Ishikawa (cell line): ENCODE measurements around the gene MAPK4.

Experiments
- CEBPB ChIP-seq: IDR thresholded peaks from 2 replicates; pipeline ENCODE4 v1.6.1; 2012
- CREB1 ChIP-seq: IDR thresholded peaks from 2 replicates; pipeline ENCODE4 v1.6.1; 2012; ENCODE audit warnings: low read depth
- EGR1 ChIP-seq: IDR thresholded peaks from 2 replicates; pipeline ENCODE4 v1.6.1; 2012
- EP300 ChIP-seq: IDR thresholded peaks from 2 replicates; pipeline ENCODE4 v1.6.1; 2012; ENCODE audit warnings: borderline replicate concordance
- FOXM1 ChIP-seq: IDR thresholded peaks from 2 replicates; pipeline ENCODE4 v1.6.1; 2012; ENCODE audit warnings: low read depth, borderline replicate concordance
- NFIC ChIP-seq: IDR thresholded peaks from 2 replicates; pipeline ENCODE4 v1.6.1; 2012
- RAD21 ChIP-seq: IDR thresholded peaks from 2 replicates; pipeline ENCODE4 v1.6.1; 2012; ENCODE audit warnings: low read depth
- REST ChIP-seq: IDR thresholded peaks from 2 replicates; pipeline ENCODE4 v1.6.1; 2012; ENCODE audit warnings: low read depth, mild to moderate bottlenecking
- TAF1 ChIP-seq: IDR thresholded peaks from 2 replicates; pipeline ENCODE4 v1.6.1; 2012; ENCODE audit warnings: low read depth, mild to moderate bottlenecking
- TCF12 ChIP-seq: IDR thresholded peaks from 2 replicates; pipeline ENCODE4 v1.6.1; 2012; ENCODE audit warnings: low read depth
- TEAD4 ChIP-seq: IDR thresholded peaks from 2 replicates; pipeline ENCODE4 v1.6.1; 2012
- YY1 ChIP-seq: IDR thresholded peaks from 2 replicates; pipeline ENCODE4 v1.6.1; 2012; ENCODE audit warnings: low read depth
- ZBTB7A ChIP-seq: IDR thresholded peaks from 2 replicates; pipeline ENCODE4 v1.6.1; 2012; ENCODE audit warnings: low read depth
- TF ChIP-seq, protein P1 (sequence below): IDR thresholded peaks from 2 replicates; pipeline ENCODE4 v1.6.1; 2012
- TF ChIP-seq, protein P2 (sequence below): IDR thresholded peaks from 2 replicates; pipeline ENCODE4 v1.6.1; 2012

The MAPK4 gene

GRCh38 chr18:50627594-50628532, 68.0 kb downstream of the MAPK4 start:
- TF ChIP-seq CEBPB (no peak), YY1 (no peak), TEAD4 (no peak), EP300 (no peak), EGR1 (no peak), TCF12 (no peak), NFIC (no peak), REST (no peak), FOXM1 (no peak), RAD21 (no peak), ZBTB7A (no peak), CREB1 (no peak), TAF1 (no peak)
- TF ChIP-seq, protein P1, sequence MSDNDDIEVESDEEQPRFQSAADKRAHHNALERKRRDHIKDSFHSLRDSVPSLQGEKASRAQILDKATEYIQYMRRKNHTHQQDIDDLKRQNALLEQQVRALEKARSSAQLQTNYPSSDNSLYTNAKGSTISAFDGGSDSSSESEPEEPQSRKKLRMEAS: no peak
- TF ChIP-seq, protein P2, sequence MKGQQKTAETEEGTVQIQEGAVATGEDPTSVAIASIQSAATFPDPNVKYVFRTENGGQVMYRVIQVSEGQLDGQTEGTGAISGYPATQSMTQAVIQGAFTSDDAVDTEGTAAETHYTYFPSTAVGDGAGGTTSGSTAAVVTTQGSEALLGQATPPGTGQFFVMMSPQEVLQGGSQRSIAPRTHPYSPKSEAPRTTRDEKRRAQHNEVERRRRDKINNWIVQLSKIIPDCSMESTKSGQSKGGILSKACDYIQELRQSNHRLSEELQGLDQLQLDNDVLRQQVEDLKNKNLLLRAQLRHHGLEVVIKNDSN: no peak

DNA sequence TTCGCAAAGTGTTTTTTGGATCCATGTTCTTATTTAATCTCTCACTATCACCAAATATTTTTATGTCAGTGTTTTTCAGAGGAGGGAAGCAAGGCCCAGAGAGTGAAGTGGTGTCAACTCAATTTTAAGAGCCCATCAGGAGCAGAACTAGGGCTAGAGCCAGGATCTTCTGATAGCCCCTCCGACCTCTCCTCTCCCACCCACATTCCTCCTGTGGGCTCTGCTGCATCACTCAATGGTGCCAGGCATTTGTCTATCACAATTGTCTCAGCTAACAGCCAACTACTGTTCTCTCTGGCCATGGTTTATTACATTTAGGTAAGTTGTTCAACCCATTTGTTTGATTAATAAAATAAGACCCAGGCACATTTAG, 68.6 kb downstream of the MAPK4 start:
- TF ChIP-seq FOXM1: no peak
- no peak for TF ChIP-seq TAF1
- TF ChIP-seq CREB1: no peak
- TF ChIP-seq NFIC: no peak
- no peak for TF ChIP-seq RAD21
- TF ChIP-seq CEBPB: no peak
- TF ChIP-seq ZBTB7A: no peak

GRCh38 chr18:50629148-50629631, 69.3 kb downstream of the MAPK4 start:
- no peak for TF ChIP-seq YY1
- TF ChIP-seq, protein P2: no peak
- no peak for TF ChIP-seq TCF12
- TF ChIP-seq REST: no peak
- TF ChIP-seq RAD21: no peak
- no peak for TF ChIP-seq CREB1
- TF ChIP-seq NFIC: no peak

GRCh38 chr18:50630895-50631294, 71.0 kb downstream of the MAPK4 start:
- TF ChIP-seq FOXM1 (no peak), CEBPB (no peak), TEAD4 (no peak), NFIC (no peak), RAD21 (no peak), TCF12 (no peak), YY1 (no peak), EP300 (no peak), TAF1 (no peak)
- TF ChIP-seq, protein P1: no peak

- TF ChIP-seq, protein P1: no peak
These were observed 73.1 kb downstream of the MAPK4 start for GRCh38 chr18:50632895-50633515.

DNA sequence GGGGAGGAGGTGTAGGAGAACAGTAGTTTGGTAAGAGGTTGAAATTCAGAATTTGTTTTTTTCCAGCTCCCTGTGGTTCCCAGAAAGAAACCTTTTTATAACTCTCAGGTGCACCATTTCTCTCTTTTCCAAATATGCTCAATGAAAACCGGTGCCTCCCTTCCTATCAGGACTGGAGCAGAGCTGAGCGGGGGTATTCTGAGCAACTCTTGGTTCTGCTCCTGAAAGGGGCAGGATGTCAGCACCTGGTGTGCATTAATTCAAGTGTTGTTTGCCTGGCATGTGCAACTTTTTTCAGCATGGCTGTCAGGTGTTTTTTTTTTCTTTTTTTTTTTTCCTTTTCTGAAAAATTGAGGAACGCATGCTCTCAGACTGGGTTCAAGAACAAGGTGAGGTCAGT, 74.1 kb downstream of the MAPK4 start:
- TF ChIP-seq YY1 (no peak), TEAD4 (no peak), RAD21 (no peak), CEBPB (no peak), NFIC (no peak), TCF12 (no peak)
- TF ChIP-seq, protein P2: no peak
